Esophagus squamous epithelium (tissue), 4 donors: ENCODE results near the gene GPR141.

Experiments
- POLR2A ChIP-seq, 4 donors: fragments of 450-650 bp; IDR thresholded peaks; one replicate each; pipeline ENCODE4 v1.6.1; 2017; ENCODE audit warnings: antibody characterized with exemption in 4 of 4, mild to moderate bottlenecking in 4 of 4, moderate library complexity in 3 of 4
- TF ChIP-seq, protein P1 (sequence below), 6 experiments: fragments of 450-650 bp in 4 of 6; fragments of 200-600 bp in 2 of 6; sonication (generic) in 2 of 6; IDR thresholded peaks; one replicate each; pipeline ENCODE4 v1.5.1; 2016 to 2019; ENCODE audit warnings: antibody characterized with exemption in 6 of 6, mild to moderate bottlenecking in 4 of 6, moderate library complexity in 4 of 6

DNA sequence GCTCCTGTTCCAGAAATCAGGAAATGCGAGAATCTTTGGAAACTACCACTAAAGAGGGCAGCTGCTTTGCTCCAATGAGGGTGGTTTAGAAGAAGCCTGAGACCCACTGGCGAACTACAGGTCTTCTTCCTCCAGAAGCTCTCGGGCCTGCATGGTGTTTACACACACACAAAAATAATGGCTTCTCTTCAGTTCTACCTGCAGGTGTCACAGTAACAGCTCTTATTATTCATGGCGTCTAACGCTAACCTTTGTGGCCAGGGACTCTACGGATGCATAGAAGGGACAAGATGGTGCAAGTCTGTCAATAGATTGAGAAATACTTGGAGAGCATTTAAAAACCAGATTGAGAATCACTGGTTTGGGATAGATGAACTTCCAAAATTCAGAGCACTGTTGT is 22.4 kb downstream of the GPR141 start:
- TF ChIP-seq, protein P1, sequence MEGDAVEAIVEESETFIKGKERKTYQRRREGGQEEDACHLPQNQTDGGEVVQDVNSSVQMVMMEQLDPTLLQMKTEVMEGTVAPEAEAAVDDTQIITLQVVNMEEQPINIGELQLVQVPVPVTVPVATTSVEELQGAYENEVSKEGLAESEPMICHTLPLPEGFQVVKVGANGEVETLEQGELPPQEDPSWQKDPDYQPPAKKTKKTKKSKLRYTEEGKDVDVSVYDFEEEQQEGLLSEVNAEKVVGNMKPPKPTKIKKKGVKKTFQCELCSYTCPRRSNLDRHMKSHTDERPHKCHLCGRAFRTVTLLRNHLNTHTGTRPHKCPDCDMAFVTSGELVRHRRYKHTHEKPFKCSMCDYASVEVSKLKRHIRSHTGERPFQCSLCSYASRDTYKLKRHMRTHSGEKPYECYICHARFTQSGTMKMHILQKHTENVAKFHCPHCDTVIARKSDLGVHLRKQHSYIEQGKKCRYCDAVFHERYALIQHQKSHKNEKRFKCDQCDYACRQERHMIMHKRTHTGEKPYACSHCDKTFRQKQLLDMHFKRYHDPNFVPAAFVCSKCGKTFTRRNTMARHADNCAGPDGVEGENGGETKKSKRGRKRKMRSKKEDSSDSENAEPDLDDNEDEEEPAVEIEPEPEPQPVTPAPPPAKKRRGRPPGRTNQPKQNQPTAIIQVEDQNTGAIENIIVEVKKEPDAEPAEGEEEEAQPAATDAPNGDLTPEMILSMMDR (IDR thresholded peaks at IDR 0.05): no peak
- TF ChIP-seq POLR2A (IDR thresholded peaks at IDR 0.05): no peak
